Neural crest cell (in vitro differentiated cells): ENCODE measurements around the gene RET. TPM values are rescaled to one million over a fixed set of nuclear protein-coding genes. Genes with fewer than 3 reads are reported as not detected.
A peak's percentile ranks its signal among the peaks of the same experiment; 100 is the strongest.

Experiments
- DNase-seq: peaks from one replicate; pipeline ENCODE4 v3.0.0; 2021; ENCODE audit warnings: low read depth, mixed read lengths, low spot score
- H3K27ac Mint-ChIP-seq: one replicate; pipeline ENCODE4 v1.8.0; 2021; ENCODE audit warnings: mild to moderate bottlenecking, mixed read lengths; ENCODE audit not compliant: unreplicated experiment
- H3K27me3 Mint-ChIP-seq: 2 replicates; pipeline ENCODE4 v1.8.0; 2021; ENCODE audit warnings: low read depth, mild to moderate bottlenecking, mixed read lengths
- H3K36me3 Mint-ChIP-seq: 2 replicates; pipeline ENCODE4 v1.8.0; 2021; ENCODE audit warnings: low read depth, mild to moderate bottlenecking, mixed read lengths
- H3K4me1 Mint-ChIP-seq: 2 replicates; pipeline ENCODE4 v1.8.0; 2021; ENCODE audit warnings: mixed read lengths
- H3K4me3 Mint-ChIP-seq: one replicate; pipeline ENCODE4 v1.8.0; 2021; ENCODE audit warnings: mild to moderate bottlenecking, mixed read lengths
- H3K9me3 Mint-ChIP-seq: 2 replicates; pipeline ENCODE4 v1.8.0; 2021; ENCODE audit warnings: mixed read lengths
- total RNA-seq: library from RNA; stranded (reverse); gene quantifications from 2 replicates; pipeline ENCODE4 v1.2.1, GENCODE V29; 2021
- TF ChIP-seq, protein P1 (sequence below): fragments of 200-600 bp; sonication (generic); conservative IDR thresholded peaks from 2 replicates; pipeline ENCODE4 v1.5.0; 2021; ENCODE audit warnings: antibody characterized with exemption, mild to moderate bottlenecking

The RET gene
- total RNA-seq, 1 donor from 2014 or later: 1.6 TPM

GRCh38 chr10:43118631-43119415, 42.0 kb downstream of the RET start:
- Mint-ChIP-seq H3K4me3 (no peak overlapping the region), H3K27me3 (no peaks in the 10 kb centered on the region), H3K27ac (peak overlapping the region; percentile 57), H3K4me1 (peaks cover 17% of the 10 kb centered on the region), H3K36me3 (no peaks in the 10 kb centered on the region), H3K9me3 (no peaks in the 10 kb centered on the region)
- TF ChIP-seq, protein P1, sequence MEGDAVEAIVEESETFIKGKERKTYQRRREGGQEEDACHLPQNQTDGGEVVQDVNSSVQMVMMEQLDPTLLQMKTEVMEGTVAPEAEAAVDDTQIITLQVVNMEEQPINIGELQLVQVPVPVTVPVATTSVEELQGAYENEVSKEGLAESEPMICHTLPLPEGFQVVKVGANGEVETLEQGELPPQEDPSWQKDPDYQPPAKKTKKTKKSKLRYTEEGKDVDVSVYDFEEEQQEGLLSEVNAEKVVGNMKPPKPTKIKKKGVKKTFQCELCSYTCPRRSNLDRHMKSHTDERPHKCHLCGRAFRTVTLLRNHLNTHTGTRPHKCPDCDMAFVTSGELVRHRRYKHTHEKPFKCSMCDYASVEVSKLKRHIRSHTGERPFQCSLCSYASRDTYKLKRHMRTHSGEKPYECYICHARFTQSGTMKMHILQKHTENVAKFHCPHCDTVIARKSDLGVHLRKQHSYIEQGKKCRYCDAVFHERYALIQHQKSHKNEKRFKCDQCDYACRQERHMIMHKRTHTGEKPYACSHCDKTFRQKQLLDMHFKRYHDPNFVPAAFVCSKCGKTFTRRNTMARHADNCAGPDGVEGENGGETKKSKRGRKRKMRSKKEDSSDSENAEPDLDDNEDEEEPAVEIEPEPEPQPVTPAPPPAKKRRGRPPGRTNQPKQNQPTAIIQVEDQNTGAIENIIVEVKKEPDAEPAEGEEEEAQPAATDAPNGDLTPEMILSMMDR: no peak
- DNase-seq: no peak

DNA sequence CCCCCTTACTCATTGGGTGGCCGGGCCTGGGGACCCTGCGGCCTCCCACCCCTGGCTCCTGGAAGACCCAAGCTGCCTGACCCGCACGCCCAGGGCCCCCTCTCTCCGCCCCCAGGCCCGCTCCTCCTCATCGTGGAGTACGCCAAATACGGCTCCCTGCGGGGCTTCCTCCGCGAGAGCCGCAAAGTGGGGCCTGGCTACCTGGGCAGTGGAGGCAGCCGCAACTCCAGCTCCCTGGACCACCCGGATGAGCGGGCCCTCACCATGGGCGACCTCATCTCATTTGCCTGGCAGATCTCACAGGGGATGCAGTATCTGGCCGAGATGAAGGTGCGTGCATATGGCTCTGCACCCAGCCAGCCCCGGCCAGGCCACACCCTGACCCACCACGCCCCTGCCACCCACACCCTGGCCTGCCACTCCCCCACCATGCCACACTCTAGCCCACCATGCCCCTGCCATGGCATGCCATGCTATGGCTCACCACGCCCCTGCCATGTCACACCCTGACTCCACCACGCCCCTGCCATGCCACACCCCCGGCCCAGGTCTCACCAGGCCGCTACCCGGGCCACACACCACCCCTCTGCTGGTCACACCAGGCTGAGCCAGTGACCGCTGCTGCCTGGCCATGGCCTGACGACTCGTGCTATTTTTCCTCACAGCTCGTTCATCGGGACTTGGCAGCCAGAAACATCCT, 42.7 kb downstream of the RET start:
- Mint-ChIP-seq H3K4me1 (peaks cover 17% of the 10 kb centered on the region), H3K27me3 (no peaks in the 10 kb centered on the region), H3K36me3 (no peaks in the 10 kb centered on the region), H3K27ac (no peak overlapping the region), H3K9me3 (no peaks in the 10 kb centered on the region), H3K4me3 (no peak overlapping the region)
- TF ChIP-seq, protein P1: no peak
- no peak for DNase-seq

GRCh38 chr10:43120116-43120928, 43.5 kb downstream of the RET start:
- Mint-ChIP-seq H3K27ac (peak overlapping the region; percentile 57), H3K36me3 (no peaks in the 10 kb centered on the region), H3K4me3 (no peak overlapping the region), H3K27me3 (no peaks in the 10 kb centered on the region), H3K9me3 (no peaks in the 10 kb centered on the region), H3K4me1 (peaks cover 17% of the 10 kb centered on the region)
- TF ChIP-seq, protein P1: no peak
- DNase-seq: no peak

DNA sequence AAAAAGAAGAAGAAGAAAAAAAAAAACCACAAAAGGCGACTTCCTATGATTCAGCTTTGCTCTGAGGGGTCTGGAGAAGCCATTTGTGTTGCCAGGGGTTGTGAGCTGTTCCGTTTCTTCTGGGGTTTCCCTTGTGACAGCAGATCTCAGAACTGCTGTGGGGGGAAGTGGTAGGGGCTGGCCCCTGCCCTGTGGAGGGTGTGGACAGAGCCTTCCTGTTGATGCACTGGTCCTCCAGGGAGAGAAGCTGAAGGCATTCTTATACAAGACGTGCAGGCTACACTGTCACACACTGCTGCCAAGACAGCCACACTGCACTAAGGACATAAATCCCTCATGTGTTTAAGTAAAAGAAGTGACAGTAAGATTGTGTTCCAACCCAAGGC, 44.1 kb downstream of the RET start:
- Mint-ChIP-seq H3K4me1 (peaks cover 17% of the 10 kb centered on the region), H3K9me3 (no peaks in the 10 kb centered on the region), H3K27ac (peak overlapping the region; percentile 51), H3K4me3 (no peak overlapping the region), H3K27me3 (no peaks in the 10 kb centered on the region), H3K36me3 (no peaks in the 10 kb centered on the region)
- TF ChIP-seq, protein P1: no peak
- DNase-seq: no peak

GRCh38 chr10:43121444-43121843, 44.6 kb downstream of the RET start:
- no peak overlapping the region for H3K27ac Mint-ChIP-seq
- H3K9me3 Mint-ChIP-seq: no peaks in the 10 kb centered on the region
- H3K4me1 Mint-ChIP-seq: peaks cover 17% of the 10 kb centered on the region
- H3K36me3 Mint-ChIP-seq: no peaks in the 10 kb centered on the region
- H3K27me3 Mint-ChIP-seq: no peaks in the 10 kb centered on the region
- DNase-seq: no peak
- H3K4me3 Mint-ChIP-seq: no peak overlapping the region
- TF ChIP-seq, protein P1: no peak
